Ectodermal cell (in vitro differentiated cells): ENCODE data around the gene UNCX.
"Not testable (repeated sequence)": the region's sequence is repeated elsewhere in the genome, so short reads cannot be mapped to it uniquely, and the experiment has no call there.

ENCODE experiments used
- H3K27ac ChIP-seq: 2 replicates; pipeline ENCODE4 v1.7.0; 2013; ENCODE audit warnings: mild to moderate bottlenecking, low read depth, low read length; ENCODE audit not compliant: insufficient read depth, poor library complexity, severe bottlenecking
- H3K27me3 ChIP-seq: 2 replicates; pipeline ENCODE4 v1.7.0; 2013; ENCODE audit warnings: mild to moderate bottlenecking, low read length; ENCODE audit not compliant: insufficient read depth, control insufficient read depth, poor library complexity, severe bottlenecking
- H3K36me3 ChIP-seq: one replicate; pipeline ENCODE4 v1.7.0; 2013; ENCODE audit warnings: low read length; ENCODE audit not compliant: control insufficient read depth, insufficient read depth
- H3K4me1 ChIP-seq: one replicate; pipeline ENCODE4 v1.7.0; 2013; ENCODE audit warnings: low read length; ENCODE audit not compliant: control insufficient read depth, insufficient read depth
- H3K4me3 ChIP-seq: 2 replicates; pipeline ENCODE4 v1.7.0; 2013; ENCODE audit warnings: low read depth, low read length, control low read depth; ENCODE audit not compliant: insufficient read depth
- H3K9me3 ChIP-seq: 2 replicates; pipeline ENCODE4 v1.7.0; 2013; ENCODE audit warnings: mild to moderate bottlenecking, low read length, moderate library complexity; ENCODE audit not compliant: control insufficient read depth
- WGBS, 2 experiments: methylation state at CpG; one replicate each; pipeline ENCODE4 v1.1.7; 2013; ENCODE audit warnings: missing lambda C conversion rate in 2 of 2; 5-methylcytosine and 5-hydroxymethylcytosine counted together

Gene UNCX

GRCh38 chr7:1200045-1200444 lies 32.6 kb upstream of the UNCX start:
- no peak overlapping the region for H3K4me3 ChIP-seq
- H3K9me3 ChIP-seq: no peaks in the 10 kb centered on the region
- H3K27ac ChIP-seq: no peak overlapping the region
- peaks cover 2% of the 10 kb centered on the region for H3K27me3 ChIP-seq
- H3K4me1 ChIP-seq: no peaks in the 10 kb centered on the region
- no peaks in the 10 kb centered on the region for H3K36me3 ChIP-seq
- 90 to 92% methylated on average over 19 of the region's 19 CpGs for WGBS, 2 experiments

- no peaks in the 10 kb centered on the region for H3K4me1 ChIP-seq
- no peaks in the 10 kb centered on the region for H3K9me3 ChIP-seq
- WGBS, 2 experiments: 88 to 89% methylated on average over 15 of the region's 15 CpGs
- no peak overlapping the region for H3K27ac ChIP-seq
- no peak overlapping the region for H3K4me3 ChIP-seq
- H3K27me3 ChIP-seq: no peaks in the 10 kb centered on the region
- no peaks in the 10 kb centered on the region for H3K36me3 ChIP-seq
Observed at GRCh38 chr7:1201916-1202315, 30.8 kb upstream of the UNCX start.

GRCh38 chr7:1202914-1203313 lies 29.8 kb upstream of the UNCX start:
- H3K4me3 ChIP-seq, H3K36me3 ChIP-seq, H3K27me3 ChIP-seq, H3K9me3 ChIP-seq, H3K27ac ChIP-seq, H3K4me1 ChIP-seq: not testable (repeated sequence)
- WGBS, 2 experiments: 91 to 96% methylated on average over 6 of the region's 6 CpGs

GRCh38 chr7:1204460-1205140 lies 28.1 kb upstream of the UNCX start:
- WGBS, 2 experiments: 73% methylated on average over 19 of the region's 19 CpGs
- H3K4me1 ChIP-seq: no peaks in the 10 kb centered on the region
- H3K9me3 ChIP-seq: no peaks in the 10 kb centered on the region
- no peaks in the 10 kb centered on the region for H3K36me3 ChIP-seq
- no peaks in the 10 kb centered on the region for H3K27me3 ChIP-seq
- no peak overlapping the region for H3K4me3 ChIP-seq
- H3K27ac ChIP-seq: no peak overlapping the region

GRCh38 chr7:1205742-1206141 lies 26.9 kb upstream of the UNCX start:
- WGBS, 2 experiments: 86 to 89% methylated on average over 7 of the region's 7 CpGs
- not testable (repeated sequence) for H3K9me3 ChIP-seq, H3K27ac ChIP-seq, H3K4me3 ChIP-seq, H3K4me1 ChIP-seq, H3K36me3 ChIP-seq, H3K27me3 ChIP-seq

- H3K27ac ChIP-seq: no peak overlapping the region
- H3K4me1 ChIP-seq: peaks cover 8% of the 10 kb centered on the region
- no peaks in the 10 kb centered on the region for H3K9me3 ChIP-seq
- WGBS, 2 experiments: 82 to 84% methylated on average over 14 of the region's 14 CpGs
- no peaks in the 10 kb centered on the region for H3K36me3 ChIP-seq
- H3K4me3 ChIP-seq: no peak overlapping the region
- H3K27me3 ChIP-seq: peaks cover 24% of the 10 kb centered on the region
Observed at GRCh38 chr7:1209097-1209496, 23.6 kb upstream of the UNCX start.

- Histone ChIP-seq H3K27me3 (peaks cover 33% of the 10 kb centered on the region), H3K4me3 (no peak overlapping the region), H3K9me3 (no peaks in the 10 kb centered on the region), H3K27ac (no peak overlapping the region), H3K4me1 (peaks cover 8% of the 10 kb centered on the region), H3K36me3 (no peaks in the 10 kb centered on the region)
- whole genome bisulfite sequencing, 2 experiments: 86 to 90% methylated on average over 18 of the region's 18 CpGs
Observed at GRCh38 chr7:1210321-1210978, 22.2 kb upstream of the UNCX start.

GRCh38 chr7:1210979-1211608 lies 21.6 kb upstream of the UNCX start:
- no peaks in the 10 kb centered on the region for H3K36me3 ChIP-seq
- no peaks in the 10 kb centered on the region for H3K9me3 ChIP-seq
- WGBS, 2 experiments: 82% methylated on average over 35 of the region's 35 CpGs
- H3K4me1 ChIP-seq: peaks cover 8% of the 10 kb centered on the region
- H3K4me3 ChIP-seq: no peak overlapping the region
- H3K27ac ChIP-seq: no peak overlapping the region
- peaks cover 33% of the 10 kb centered on the region for H3K27me3 ChIP-seq

- no peaks in the 10 kb centered on the region for H3K36me3 ChIP-seq
- 90 to 92% methylated on average over 11 of the region's 11 CpGs for WGBS, 2 experiments
- H3K27me3 ChIP-seq: peaks cover 38% of the 10 kb centered on the region
- no peak overlapping the region for H3K4me3 ChIP-seq
- no peaks in the 10 kb centered on the region for H3K9me3 ChIP-seq
- H3K4me1 ChIP-seq: peaks cover 8% of the 10 kb centered on the region
- no peak overlapping the region for H3K27ac ChIP-seq
Observed at GRCh38 chr7:1211611-1212010, 21.1 kb upstream of the UNCX start.

GRCh38 chr7:1212025-1212424 lies 20.6 kb upstream of the UNCX start:
- H3K36me3 ChIP-seq, H3K27ac ChIP-seq, H3K9me3 ChIP-seq, H3K4me1 ChIP-seq, H3K4me3 ChIP-seq: not testable (repeated sequence)
- 90 to 91% methylated on average over 5 of the region's 5 CpGs for WGBS, 2 experiments
- H3K27me3 ChIP-seq: peaks cover 42% of the 10 kb centered on the region
